ENCODE data around the gene ANXA5.

- TF ChIP-seq POLR2A (IDR thresholded peaks at IDR 0.05; ENCODE audit: extremely low read depth, insufficient read length) (no peak), CTCF (IDR thresholded peaks at IDR 0.05; ENCODE audit: low read depth, low read length) (no peak)
Measured at GRCh38 chr4:121666091-121666679, 30.6 kb downstream of the ANXA5 start.

All from NB4 (cell line).